SK-N-SH treated with all-trans-retinoic acid at 6 μM for 48 hours (cell line): ENCODE data around the gene AADACL4.

Experiments
- ATAC-seq: fragments of 200-7000 bp; cut with Tn5 transposase; 3 replicates; pipeline ENCODE4 v1.9.1; 2020; ENCODE audit warnings: mild to moderate bottlenecking, moderate library complexity
- ARNTL ChIP-seq: fragments of 450-650 bp; formaldehyde crosslinking; IDR thresholded peaks from 2 replicates; pipeline ENCODE4 v1.5.0; 2020; ENCODE audit warnings: low read depth, mild to moderate bottlenecking, moderate library complexity, borderline replicate concordance
- BACH2 ChIP-seq: fragments of 250-450 bp; sonication (Bioruptor Pico); IDR thresholded peaks from 2 replicates; pipeline ENCODE4 v1.9.0; 2021; ENCODE audit warnings: mild to moderate bottlenecking, borderline replicate concordance
- CSDC2 ChIP-seq: fragments of 250-450 bp; sonication (Bioruptor Pico); IDR thresholded peaks from 2 replicates; pipeline ENCODE4 v1.5.0; 2020; ENCODE audit warnings: mild to moderate bottlenecking, moderate library complexity
- ESRRG ChIP-seq: fragments of 250-450 bp; sonication (Bioruptor Pico); IDR thresholded peaks from 2 replicates; pipeline ENCODE4 v1.6.1; 2021; ENCODE audit warnings: mild to moderate bottlenecking
- GLIS3 ChIP-seq: fragments of 250-450 bp; sonication (Bioruptor Pico); IDR thresholded peaks from 2 replicates; pipeline ENCODE4 v1.5.0; 2020; ENCODE audit warnings: mild to moderate bottlenecking, moderate library complexity
- ISL1 ChIP-seq: fragments of 250-450 bp; sonication (Bioruptor Pico); IDR thresholded peaks from 2 replicates; pipeline ENCODE4 v2.1.2; 2022; ENCODE audit warnings: mild to moderate bottlenecking, moderate library complexity
- OSR1 ChIP-seq: fragments of 250-450 bp; sonication (Bioruptor Pico); IDR thresholded peaks from 2 replicates; pipeline ENCODE4 v1.8.0; 2022; ENCODE audit warnings: moderate library complexity, mild to moderate bottlenecking, inconsistent platforms
- PPARA ChIP-seq: fragments of 250-450 bp; sonication (Bioruptor Pico); IDR thresholded peaks from 2 replicates; pipeline ENCODE4 v1.5.0; 2020; ENCODE audit warnings: mild to moderate bottlenecking, borderline replicate concordance
- RARB ChIP-seq: fragments of 250-450 bp; sonication (Bioruptor Pico); IDR thresholded peaks from 2 replicates; pipeline ENCODE4 v1.8.0; 2021; ENCODE audit warnings: mild to moderate bottlenecking, moderate library complexity
- SNAI2 ChIP-seq: fragments of 250-450 bp; sonication (Bioruptor Pico); IDR thresholded peaks from 2 replicates; pipeline ENCODE4 v1.5.0; 2020; ENCODE audit warnings: mild to moderate bottlenecking, moderate library complexity
- TCF4 ChIP-seq: fragments of 250-450 bp; sonication (Bioruptor Pico); IDR thresholded peaks from 2 replicates; pipeline ENCODE4 v1.8.0; 2021; ENCODE audit warnings: mild to moderate bottlenecking, moderate library complexity, borderline replicate concordance
- TOX ChIP-seq: fragments of 250-450 bp; sonication (Bioruptor Pico); IDR thresholded peaks from 2 replicates; pipeline ENCODE4 v1.8.0; 2021; ENCODE audit warnings: mild to moderate bottlenecking, moderate library complexity, borderline replicate concordance
- ZC3H10 ChIP-seq: fragments of 250-450 bp; sonication (Bioruptor Pico); IDR thresholded peaks from 2 replicates; pipeline ENCODE4 v1.5.1; 2021; ENCODE audit warnings: mild to moderate bottlenecking, moderate library complexity
- ZFP3 ChIP-seq: fragments of 250-450 bp; sonication (Bioruptor Pico); IDR thresholded peaks from 2 replicates; pipeline ENCODE4 v1.5.0; 2020; ENCODE audit warnings: mild to moderate bottlenecking, moderate library complexity
- ZFP30 ChIP-seq: fragments of 450-650 bp; formaldehyde crosslinking; IDR thresholded peaks from 2 replicates; pipeline ENCODE4 v1.5.0; 2022; ENCODE audit warnings: mild to moderate bottlenecking, moderate library complexity
- ZNF565 ChIP-seq: fragments of 450-650 bp; formaldehyde crosslinking; conservative IDR thresholded peaks from 2 replicates; pipeline ENCODE4 v1.5.0; 2020; ENCODE audit warnings: low read depth, mild to moderate bottlenecking, moderate library complexity
- ZNF70 ChIP-seq: fragments of 450-650 bp; formaldehyde crosslinking; IDR thresholded peaks from 2 replicates; pipeline ENCODE4 v1.5.0; 2020; ENCODE audit warnings: mild to moderate bottlenecking, moderate library complexity
- ZNF8 ChIP-seq: fragments of 450-650 bp; formaldehyde crosslinking; IDR thresholded peaks from 2 replicates; pipeline ENCODE4 v1.5.0; 2020; ENCODE audit warnings: mild to moderate bottlenecking, moderate library complexity
- TF ChIP-seq, protein P1 (sequence below): fragments of 250-450 bp; sonication (Bioruptor Pico); IDR thresholded peaks from 2 replicates; pipeline ENCODE4 v1.5.1; 2020; ENCODE audit warnings: low read depth, mild to moderate bottlenecking, moderate library complexity
- TF ChIP-seq, protein P2 (sequence below): fragments of 250-450 bp; sonication (Bioruptor Pico); IDR thresholded peaks from 2 replicates; pipeline ENCODE4 v1.8.0; 2021; ENCODE audit warnings: low read depth, mild to moderate bottlenecking, moderate library complexity, borderline replicate concordance
- TF ChIP-seq, protein P3 (sequence below): fragments of 250-450 bp; sonication (Bioruptor Pico); IDR thresholded peaks from 2 replicates; pipeline ENCODE4 v1.8.0; 2020; ENCODE audit warnings: mild to moderate bottlenecking, moderate library complexity, borderline replicate concordance
- TF ChIP-seq, protein P4 (sequence below): fragments of 250-450 bp; sonication (Bioruptor Pico); IDR thresholded peaks from 2 replicates; pipeline ENCODE4 v1.5.0; 2020; ENCODE audit warnings: mild to moderate bottlenecking, moderate library complexity
- TF ChIP-seq, protein P5 (sequence below): fragments of 250-450 bp; sonication (Bioruptor Pico); IDR thresholded peaks from 2 replicates; pipeline ENCODE4 v1.5.1; 2021; ENCODE audit warnings: mild to moderate bottlenecking, moderate library complexity

The AADACL4 gene

DNA sequence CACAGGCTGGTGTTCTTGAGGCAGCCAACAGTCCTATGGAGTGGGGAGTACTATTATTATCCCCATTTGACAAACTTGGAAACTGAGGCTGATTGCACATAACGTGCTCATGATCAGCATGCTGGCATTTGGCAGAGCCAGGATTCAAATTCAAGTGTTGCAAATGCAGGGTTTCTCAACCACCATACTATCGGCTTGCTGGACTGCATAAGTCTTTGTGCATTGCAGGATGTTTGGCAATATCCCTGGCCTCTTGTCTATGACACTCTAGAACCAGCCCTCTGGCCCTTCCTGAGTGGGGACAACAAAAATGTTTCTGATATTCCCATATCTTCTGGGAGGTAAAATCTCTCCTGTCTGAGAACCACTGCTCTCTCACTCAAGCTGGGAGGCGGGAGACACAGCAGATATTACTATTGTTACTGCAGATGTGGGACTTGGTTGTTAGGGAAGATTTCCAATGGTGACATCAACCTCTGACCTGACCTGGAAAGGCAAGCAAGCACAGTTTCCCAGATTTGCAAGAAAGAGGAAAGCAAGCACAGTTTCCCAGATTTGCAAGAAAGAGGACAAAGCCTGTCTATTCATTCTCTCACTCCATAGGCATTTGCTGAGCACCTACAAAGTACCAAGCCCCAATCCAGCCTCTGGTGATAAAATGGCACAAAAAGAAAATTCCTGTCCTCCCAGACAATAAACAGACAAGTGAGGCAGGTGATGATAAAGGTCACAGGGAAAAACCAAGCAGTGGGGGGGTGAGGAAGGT is 71.0 kb downstream of the AADACL4 start:
- TF ChIP-seq, protein P1, sequence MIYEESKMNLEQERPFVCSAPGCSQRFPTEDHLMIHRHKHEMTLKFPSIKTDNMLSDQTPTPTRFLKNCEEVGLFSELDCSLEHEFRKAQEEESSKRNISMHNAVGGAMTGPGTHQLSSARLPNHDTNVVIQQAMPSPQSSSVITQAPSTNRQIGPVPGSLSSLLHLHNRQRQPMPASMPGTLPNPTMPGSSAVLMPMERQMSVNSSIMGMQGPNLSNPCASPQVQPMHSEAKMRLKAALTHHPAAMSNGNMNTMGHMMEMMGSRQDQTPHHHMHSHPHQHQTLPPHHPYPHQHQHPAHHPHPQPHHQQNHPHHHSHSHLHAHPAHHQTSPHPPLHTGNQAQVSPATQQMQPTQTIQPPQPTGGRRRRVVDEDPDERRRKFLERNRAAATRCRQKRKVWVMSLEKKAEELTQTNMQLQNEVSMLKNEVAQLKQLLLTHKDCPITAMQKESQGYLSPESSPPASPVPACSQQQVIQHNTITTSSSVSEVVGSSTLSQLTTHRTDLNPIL = no peak
- TF ChIP-seq SNAI2 (CRISPR knock-in tag) (no peak), TCF4 (CRISPR knock-in tag) (no peak), CSDC2 (CRISPR knock-in tag) (no peak), ARNTL (CRISPR knock-in tag) (no peak), OSR1 (CRISPR knock-in tag) (no peak), ZC3H10 (CRISPR knock-in tag) (no peak), ISL1 (CRISPR knock-in tag) (no peak), RARB (CRISPR knock-in tag) (no peak), ZNF565 (no peak), ZFP30 (CRISPR knock-in tag) (no peak), PPARA (CRISPR knock-in tag) (no peak), BACH2 (no peak), TOX (no peak), ESRRG (CRISPR knock-in tag) (no peak), GLIS3 (CRISPR knock-in tag) (no peak), ZNF8 (CRISPR knock-in tag) (no peak)
- TF ChIP-seq, protein P2, sequence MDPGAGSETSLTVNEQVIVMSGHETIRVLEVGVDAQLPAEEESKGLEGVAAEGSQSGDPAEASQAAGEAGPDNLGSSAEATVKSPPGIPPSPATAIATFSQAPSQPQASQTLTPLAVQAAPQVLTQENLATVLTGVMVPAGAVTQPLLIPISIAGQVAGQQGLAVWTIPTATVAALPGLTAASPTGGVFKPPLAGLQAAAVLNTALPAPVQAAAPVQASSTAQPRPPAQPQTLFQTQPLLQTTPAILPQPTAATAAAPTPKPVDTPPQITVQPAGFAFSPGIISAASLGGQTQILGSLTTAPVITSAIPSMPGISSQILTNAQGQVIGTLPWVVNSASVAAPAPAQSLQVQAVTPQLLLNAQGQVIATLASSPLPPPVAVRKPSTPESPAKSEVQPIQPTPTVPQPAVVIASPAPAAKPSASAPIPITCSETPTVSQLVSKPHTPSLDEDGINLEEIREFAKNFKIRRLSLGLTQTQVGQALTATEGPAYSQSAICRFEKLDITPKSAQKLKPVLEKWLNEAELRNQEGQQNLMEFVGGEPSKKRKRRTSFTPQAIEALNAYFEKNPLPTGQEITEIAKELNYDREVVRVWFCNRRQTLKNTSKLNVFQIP = no peak
- TF ChIP-seq, protein P3, sequence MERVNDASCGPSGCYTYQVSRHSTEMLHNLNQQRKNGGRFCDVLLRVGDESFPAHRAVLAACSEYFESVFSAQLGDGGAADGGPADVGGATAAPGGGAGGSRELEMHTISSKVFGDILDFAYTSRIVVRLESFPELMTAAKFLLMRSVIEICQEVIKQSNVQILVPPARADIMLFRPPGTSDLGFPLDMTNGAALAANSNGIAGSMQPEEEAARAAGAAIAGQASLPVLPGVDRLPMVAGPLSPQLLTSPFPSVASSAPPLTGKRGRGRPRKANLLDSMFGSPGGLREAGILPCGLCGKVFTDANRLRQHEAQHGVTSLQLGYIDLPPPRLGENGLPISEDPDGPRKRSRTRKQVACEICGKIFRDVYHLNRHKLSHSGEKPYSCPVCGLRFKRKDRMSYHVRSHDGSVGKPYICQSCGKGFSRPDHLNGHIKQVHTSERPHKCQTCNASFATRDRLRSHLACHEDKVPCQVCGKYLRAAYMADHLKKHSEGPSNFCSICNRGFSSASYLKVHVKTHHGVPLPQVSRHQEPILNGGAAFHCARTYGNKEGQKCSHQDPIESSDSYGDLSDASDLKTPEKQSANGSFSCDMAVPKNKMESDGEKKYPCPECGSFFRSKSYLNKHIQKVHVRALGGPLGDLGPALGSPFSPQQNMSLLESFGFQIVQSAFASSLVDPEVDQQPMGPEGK (CRISPR knock-in tag) = no peak
- TF ChIP-seq, protein P4, sequence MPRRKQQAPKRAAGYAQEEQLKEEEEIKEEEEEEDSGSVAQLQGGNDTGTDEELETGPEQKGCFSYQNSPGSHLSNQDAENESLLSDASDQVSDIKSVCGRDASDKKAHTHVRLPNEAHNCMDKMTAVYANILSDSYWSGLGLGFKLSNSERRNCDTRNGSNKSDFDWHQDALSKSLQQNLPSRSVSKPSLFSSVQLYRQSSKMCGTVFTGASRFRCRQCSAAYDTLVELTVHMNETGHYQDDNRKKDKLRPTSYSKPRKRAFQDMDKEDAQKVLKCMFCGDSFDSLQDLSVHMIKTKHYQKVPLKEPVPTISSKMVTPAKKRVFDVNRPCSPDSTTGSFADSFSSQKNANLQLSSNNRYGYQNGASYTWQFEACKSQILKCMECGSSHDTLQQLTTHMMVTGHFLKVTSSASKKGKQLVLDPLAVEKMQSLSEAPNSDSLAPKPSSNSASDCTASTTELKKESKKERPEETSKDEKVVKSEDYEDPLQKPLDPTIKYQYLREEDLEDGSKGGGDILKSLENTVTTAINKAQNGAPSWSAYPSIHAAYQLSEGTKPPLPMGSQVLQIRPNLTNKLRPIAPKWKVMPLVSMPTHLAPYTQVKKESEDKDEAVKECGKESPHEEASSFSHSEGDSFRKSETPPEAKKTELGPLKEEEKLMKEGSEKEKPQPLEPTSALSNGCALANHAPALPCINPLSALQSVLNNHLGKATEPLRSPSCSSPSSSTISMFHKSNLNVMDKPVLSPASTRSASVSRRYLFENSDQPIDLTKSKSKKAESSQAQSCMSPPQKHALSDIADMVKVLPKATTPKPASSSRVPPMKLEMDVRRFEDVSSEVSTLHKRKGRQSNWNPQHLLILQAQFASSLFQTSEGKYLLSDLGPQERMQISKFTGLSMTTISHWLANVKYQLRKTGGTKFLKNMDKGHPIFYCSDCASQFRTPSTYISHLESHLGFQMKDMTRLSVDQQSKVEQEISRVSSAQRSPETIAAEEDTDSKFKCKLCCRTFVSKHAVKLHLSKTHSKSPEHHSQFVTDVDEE (CRISPR knock-in tag) = no peak
- ATAC-seq = no peak

DNA sequence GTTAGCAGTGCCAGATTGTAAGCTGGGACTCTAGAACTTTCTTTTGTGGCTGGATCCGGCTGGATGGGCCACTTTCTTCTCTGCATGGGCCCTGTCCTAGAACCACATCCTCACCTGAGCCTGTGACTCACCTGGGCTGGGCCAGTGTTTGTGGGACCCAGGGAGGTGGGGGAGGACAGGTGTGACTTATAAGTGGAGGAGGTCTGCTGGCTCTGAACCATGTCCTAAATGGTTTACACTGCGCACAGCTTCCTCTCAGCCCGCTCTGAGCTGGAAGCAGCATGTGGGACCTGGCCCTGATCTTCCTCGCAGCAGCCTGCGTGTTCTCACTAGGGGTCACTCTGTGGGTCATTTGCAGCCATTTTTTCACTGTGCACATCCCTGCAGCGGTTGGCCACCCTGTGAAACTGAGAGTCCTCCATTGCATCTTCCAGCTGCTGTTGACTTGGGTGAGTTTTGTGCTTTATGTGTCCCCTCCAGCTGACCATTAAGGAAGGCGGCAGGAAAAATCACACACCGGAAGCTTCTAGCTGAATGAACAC is 72.1 kb downstream of the AADACL4 start, which contains the start of gene AADACL3:
TSS of gene AADACL3 (plus strand) at position 215 of the 542 bp plus-strand sequence. CDS start at position 282, 67 bp downstream.
- ATAC-seq = no peak
- TF ChIP-seq ZFP30 (CRISPR knock-in tag) (no peak), BACH2 (no peak), ISL1 (CRISPR knock-in tag) (no peak), ZNF8 (CRISPR knock-in tag) (no peak), PPARA (CRISPR knock-in tag) (no peak), ZNF565 (no peak), OSR1 (CRISPR knock-in tag) (no peak), RARB (CRISPR knock-in tag) (no peak), TCF4 (CRISPR knock-in tag) (no peak), ESRRG (CRISPR knock-in tag) (no peak), ZFP3 (CRISPR knock-in tag) (no peak), ZC3H10 (CRISPR knock-in tag) (no peak), ARNTL (CRISPR knock-in tag) (no peak), ZNF70 (CRISPR knock-in tag) (no peak), GLIS3 (CRISPR knock-in tag) (no peak)
- TF ChIP-seq, protein P1 = no peak
- TF ChIP-seq, protein P3 (CRISPR knock-in tag) = no peak
- TF ChIP-seq, protein P5, sequence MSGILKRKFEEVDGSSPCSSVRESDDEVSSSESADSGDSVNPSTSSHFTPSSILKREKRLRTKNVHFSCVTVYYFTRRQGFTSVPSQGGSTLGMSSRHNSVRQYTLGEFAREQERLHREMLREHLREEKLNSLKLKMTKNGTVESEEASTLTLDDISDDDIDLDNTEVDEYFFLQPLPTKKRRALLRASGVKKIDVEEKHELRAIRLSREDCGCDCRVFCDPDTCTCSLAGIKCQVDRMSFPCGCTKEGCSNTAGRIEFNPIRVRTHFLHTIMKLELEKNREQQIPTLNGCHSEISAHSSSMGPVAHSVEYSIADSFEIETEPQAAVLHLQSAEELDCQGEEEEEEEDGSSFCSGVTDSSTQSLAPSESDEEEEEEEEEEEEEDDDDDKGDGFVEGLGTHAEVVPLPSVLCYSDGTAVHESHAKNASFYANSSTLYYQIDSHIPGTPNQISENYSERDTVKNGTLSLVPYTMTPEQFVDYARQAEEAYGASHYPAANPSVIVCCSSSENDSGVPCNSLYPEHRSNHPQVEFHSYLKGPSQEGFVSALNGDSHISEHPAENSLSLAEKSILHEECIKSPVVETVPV (CRISPR knock-in tag) = no peak
